Left colon (tissue), 2 donors: ENCODE results near the gene CDHR5. TPM values are rescaled to one million over a fixed set of nuclear protein-coding genes. Genes with fewer than 3 reads are reported as not detected.

ENCODE experiments used
- ATAC-seq: fragments of 200-7000 bp; cut with Tn5 transposase; one replicate; pipeline ENCODE4 v1.9.1; 2020; ENCODE audit warnings: mild to moderate bottlenecking, moderate library complexity
- DNase-seq, 2 donors: peaks; one replicate each; pipeline ENCODE4 v3.0.0-alpha.2; 2020
- intact Hi-C, 2 donors: fragments of 100-400 bp; cut with DNase I in 1 of 2; cut with micrococcal nuclease in 1 of 2; formaldehyde crosslinking; loops; one replicate each; pipeline versions ENCODE4 v1.11.2 to v1.14.0; 2022; cut with DNase I, micrococcal nuclease
- total RNA-seq, 2 donors: library from RNA; stranded (reverse); fragmentation: NEBNext Ultra II Directional; extraction: Animal tissue kit (Norgen Biotek cat#: 25700); gene quantifications; one replicate each; pipeline ENCODE4 v1.2.1, GENCODE V29; 2021
- donor health status: DM: no; HTN: no; CAD: no.
- donor health status: DM: yes; HTN: yes; CAD: no.

The CDHR5 gene
- total RNA-seq, 2 donors from 2014 or later = 359 to 611 TPM

- ATAC-seq (peak; percentile 5), DNase-seq (peak in 1 of 2 donors; percentile 59)
- intact Hi-C loops = no loop called here
These were observed 9.9 kb downstream of the CDHR5 start for GRCh38 chr11:614623-615503.

- intact Hi-C loops = no loop called here
- ATAC-seq (no peak), DNase-seq (no peak)
These were observed 10.6 kb downstream of the CDHR5 start for GRCh38 chr11:614021-614622.

- DNase-seq (peak; percentile 80 to 94), ATAC-seq (peak; percentile 48)
- intact Hi-C loops = no loop called here
These were observed 11.3 kb downstream of the CDHR5 start for GRCh38 chr11:613369-613968.

- ATAC-seq (no peak), DNase-seq (no peak)
- intact Hi-C loops = no loop called here
These were observed 11.8 kb downstream of the CDHR5 start for GRCh38 chr11:612961-613300.

- peak; percentile 82 to 85 for DNase-seq
- intact Hi-C loops = no loop called here
- ATAC-seq = peak; percentile 55
These were observed 12.4 kb downstream of the CDHR5 start for GRCh38 chr11:612201-612960.

- intact Hi-C loops = no loop called here
- ATAC-seq (no peak), DNase-seq (no peak)
These were observed 13.5 kb downstream of the CDHR5 start for GRCh38 chr11:611001-611996.

GRCh38 chr11:610146-610801 is 14.5 kb downstream of the CDHR5 start:
- ATAC-seq (no peak), DNase-seq (no peak)
- intact Hi-C loops = no loop called here

GRCh38 chr11:609341-609811 is 15.4 kb downstream of the CDHR5 start:
- no peak for DNase-seq
- intact Hi-C loops = no loop called here

GRCh38 chr11:608791-609251 is 15.9 kb downstream of the CDHR5 start:
- no peak for DNase-seq
- intact Hi-C loops = no loop called here
- ATAC-seq = no peak

More at GRCh38 chr11:609341-609811, 15.4 kb downstream of the CDHR5 start:
- no peak for ATAC-seq

- no peak for ATAC-seq
- no peak for DNase-seq
- intact Hi-C loops = no loop called here
These were observed 16.6 kb downstream of the CDHR5 start for GRCh38 chr11:607971-608659.

- intact Hi-C loops = no loop called here
- DNase-seq (no peak), ATAC-seq (no peak)
These were observed 17.6 kb downstream of the CDHR5 start for GRCh38 chr11:607020-607780.

- peak; percentile 33 for ATAC-seq
- intact Hi-C loops = no loop called here
- DNase-seq = no peak
These were observed 18.5 kb downstream of the CDHR5 start for GRCh38 chr11:606245-606644.

GRCh38 chr11:605286-606129 is 19.2 kb downstream of the CDHR5 start:
- no peak for DNase-seq
- intact Hi-C loops = no loop called here

GRCh38 chr11:603154-603553 is 21.6 kb downstream of the CDHR5 start:
- no peak for ATAC-seq
- intact Hi-C loops = no loop called here
- no peak for DNase-seq

More at GRCh38 chr11:605286-606129, 19.2 kb downstream of the CDHR5 start:
- ATAC-seq = no peak

- intact Hi-C loops = no loop called here
- no peak for DNase-seq
These were observed 23.0 kb downstream of the CDHR5 start for GRCh38 chr11:601573-602245.

More at GRCh38 chr11:601573-602245, 23.0 kb downstream of the CDHR5 start:
- no peak for ATAC-seq
